ENCODE data around the gene EML6. TPM values are rescaled to one million over a fixed set of nuclear protein-coding genes. Genes with fewer than 3 reads are reported as not detected.

EML6 gene
- total RNA-seq, 1 experiment from 2014 or later: 1.5 TPM

DNA sequence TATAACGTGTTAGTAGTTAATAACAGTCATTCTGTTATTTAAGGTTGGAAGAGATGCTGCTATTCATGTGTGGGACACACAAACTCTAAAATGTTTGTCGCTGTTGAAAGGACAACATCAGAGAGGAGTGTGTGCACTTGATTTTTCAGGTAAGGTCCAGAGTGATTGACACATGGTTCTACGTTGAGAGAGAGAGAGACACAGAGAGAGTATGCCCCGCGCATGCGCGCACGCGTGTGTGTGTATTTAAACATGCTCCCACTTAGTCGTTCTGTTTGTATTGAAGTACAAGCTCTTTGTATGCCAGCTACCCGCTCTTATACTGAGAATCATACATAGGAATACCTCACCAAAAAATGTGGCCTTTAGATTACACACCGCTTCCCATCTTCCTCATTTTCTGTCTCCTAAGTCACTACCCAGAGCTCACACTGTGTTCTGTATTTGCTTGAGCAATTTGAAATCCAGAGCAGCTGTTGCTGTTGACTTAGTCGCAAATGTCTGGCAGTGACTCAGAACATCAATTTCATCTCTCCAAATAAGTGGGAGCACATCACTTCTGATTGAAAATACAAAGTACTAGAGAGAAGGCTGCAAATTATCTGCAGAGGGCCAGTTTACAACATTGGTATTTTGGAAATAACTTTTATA is 148.1 kb downstream of the EML6 start:
- H2AFZ ChIP-seq (ENCODE audit: low read length): no peak overlapping the region
- Mint-ChIP-seq H3K4me3 (no peak overlapping the region), H3K27ac (no peak overlapping the region), H3K36me3 (ENCODE audit: insufficient read depth in 1 of 3, low read depth in 3 of 3) (no peaks in the 10 kb centered on the region), H3K27me3 (ENCODE audit: low read depth) (no peaks in the 10 kb centered on the region), H3K4me1 (0 out of 4 replicates have a peak, but pooled peaks cover 0 to 3% of the 10 kb centered on the region in 2 experiments), H3K9me3 (no peaks in the 10 kb centered on the region)
- no peak overlapping the region for H4K8ac ChIP-seq (replicated peaks; ENCODE audit: insufficient read length, low read depth, low read length)
- no peak overlapping the region for H2BK20ac ChIP-seq (ENCODE audit: low read depth, low read length, poor library complexity, severe bottlenecking)
- no peak overlapping the region for H2BK12ac ChIP-seq (ENCODE audit: insufficient read length, low read depth, low read length)
- H3K4me2 ChIP-seq (ENCODE audit: insufficient read depth, insufficient read length, low read length): no peak overlapping the region
- H3T11ph ChIP-seq (ENCODE audit: low read length): no peak overlapping the region
- no peaks in the 10 kb centered on the region for H4K20me1 ChIP-seq (ENCODE audit: control insufficient read depth, insufficient read depth, insufficient read length)
- no peaks in the 10 kb centered on the region for H3K4me1 ChIP-seq (ENCODE audit: insufficient read depth, low read length)
- H4K91ac ChIP-seq (ENCODE audit: insufficient read length, low read depth, low read length): no peak overlapping the region
- H2BK120ac ChIP-seq (ENCODE audit: low read depth, low read length, poor library complexity, severe bottlenecking): no peak overlapping the region
- H3K79me2 ChIP-seq (ENCODE audit: insufficient read depth, low read length): no peaks in the 10 kb centered on the region
- no peaks in the 10 kb centered on the region for H3K23me2 ChIP-seq (ENCODE audit: insufficient read length, low read depth, low read length, poor library complexity, severe bottlenecking)
- H3K23ac ChIP-seq (ENCODE audit: insufficient read length, low read depth, low read length): no peak overlapping the region
- H3K56ac ChIP-seq (ENCODE audit: insufficient read length, low read depth, low read length): no peak overlapping the region
- no peak overlapping the region for H4K5ac ChIP-seq (ENCODE audit: insufficient read length, low read depth, low read length)
- H2AK5ac ChIP-seq (ENCODE audit: insufficient read length, low read length): no peak overlapping the region
- H3K27me3 ChIP-seq (ENCODE audit: insufficient read depth, low read length): no peaks in the 10 kb centered on the region; the same call in 1 of the 2 replicates
- no peaks in the 10 kb centered on the region for H3K79me1 ChIP-seq (ENCODE audit: insufficient read depth, low read depth, low read length, poor library complexity, severe bottlenecking)
- no peak overlapping the region for H2BK5ac ChIP-seq (ENCODE audit: insufficient read length, low read length)
- H3K9me3 ChIP-seq (ENCODE audit: control insufficient read depth, low read depth, low read length): no peaks in the 10 kb centered on the region
- TF ChIP-seq CTCF (conservative IDR thresholded peaks at IDR 0.05): no peak
- no peak overlapping the region for H3K4ac ChIP-seq (ENCODE audit: low read depth, low read length)
- H3K14ac ChIP-seq (ENCODE audit: insufficient read depth, low read length): no peak overlapping the region
- no peak overlapping the region for H2BK15ac ChIP-seq (ENCODE audit: low read depth, low read length)
- no CpG with 5 or more reads among the region's 13 CpGs for WGBS (ENCODE audit: extremely low coverage, insufficient read length, low lambda C conversion rate)
- DNase-seq: no peak
- H3K27ac ChIP-seq (ENCODE audit: insufficient read length, low read depth, low read length): no peak overlapping the region
- no peak overlapping the region for H3K9ac ChIP-seq (ENCODE audit: extremely low read depth, insufficient read length, low read length)
- no peak overlapping the region for H3K18ac ChIP-seq (ENCODE audit: insufficient read length, low read depth, low read length)
